A549 treated with Mapracorat at 1 μM for 4 hours (cell line): ENCODE measurements around the gene SAMMSON. TPM values are rescaled to one million over a fixed set of nuclear protein-coding genes. Genes with fewer than 3 reads are reported as not detected.

Experiments used
- total RNA-seq: library from RNA; stranded (reverse); fragments of 200-300 nt; extraction: Qiagen RNA extraction; gene quantifications from 5 replicates; pipeline ENCODE4 v1.2.3, GENCODE V29; 2022

Gene SAMMSON
- not detected in 5 replicates for total RNA-seq

DNA sequence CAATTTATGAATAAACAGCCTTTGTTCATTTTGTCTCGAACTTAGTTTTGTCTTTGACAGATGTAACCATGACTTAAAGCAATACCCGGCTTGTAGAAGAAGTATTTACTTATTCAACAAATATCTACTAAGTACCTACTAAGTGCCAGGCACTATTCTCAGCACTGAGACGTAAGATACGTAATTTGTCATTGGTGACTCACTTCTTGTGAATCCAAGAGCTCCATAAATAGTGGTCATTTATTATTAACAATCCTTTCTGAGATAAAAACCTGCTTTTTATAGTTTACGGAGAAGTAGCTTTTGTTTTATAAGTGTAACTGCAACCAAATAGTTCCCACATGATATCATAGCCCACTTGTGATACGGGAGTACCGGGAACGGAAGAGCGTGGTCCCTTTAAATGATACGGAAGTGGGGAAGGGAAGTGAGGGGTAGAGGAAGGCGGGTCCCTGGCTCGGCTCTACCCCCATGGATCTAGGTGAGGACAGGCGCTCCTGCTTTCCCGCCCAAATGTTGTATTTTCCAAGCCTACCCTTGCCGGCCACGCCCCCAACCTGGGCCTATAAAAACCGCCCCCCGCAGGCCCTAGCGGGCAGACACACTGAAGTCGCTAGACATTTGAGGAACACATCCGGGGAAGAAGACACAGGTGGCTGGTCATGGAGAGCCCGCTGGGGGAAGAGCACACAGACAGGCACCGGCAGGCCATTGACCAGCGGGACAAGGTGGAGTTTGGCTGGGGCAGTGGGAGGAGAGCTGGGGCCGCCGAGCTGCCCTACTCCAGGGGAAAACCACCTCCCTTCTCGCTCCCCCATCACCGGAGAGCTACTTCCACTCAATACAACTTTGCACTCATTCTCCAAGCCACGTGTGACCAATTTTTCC is at the start of gene SAMMSON:
Gene SAMMSON, plus strand, starts transcription at position 594 of the 888 bp plus-strand sequence.

